Measurements from ENCODE around the gene DNAH14. TPM values are rescaled to one million over a fixed set of nuclear protein-coding genes. Genes with fewer than 3 reads are reported as not detected.

The DNAH14 gene
- polyA plus RNA-seq, 2 of the 4 experiments (the other 2 are of a cell fraction), result 15.9 to 35.8 TPM

DNA sequence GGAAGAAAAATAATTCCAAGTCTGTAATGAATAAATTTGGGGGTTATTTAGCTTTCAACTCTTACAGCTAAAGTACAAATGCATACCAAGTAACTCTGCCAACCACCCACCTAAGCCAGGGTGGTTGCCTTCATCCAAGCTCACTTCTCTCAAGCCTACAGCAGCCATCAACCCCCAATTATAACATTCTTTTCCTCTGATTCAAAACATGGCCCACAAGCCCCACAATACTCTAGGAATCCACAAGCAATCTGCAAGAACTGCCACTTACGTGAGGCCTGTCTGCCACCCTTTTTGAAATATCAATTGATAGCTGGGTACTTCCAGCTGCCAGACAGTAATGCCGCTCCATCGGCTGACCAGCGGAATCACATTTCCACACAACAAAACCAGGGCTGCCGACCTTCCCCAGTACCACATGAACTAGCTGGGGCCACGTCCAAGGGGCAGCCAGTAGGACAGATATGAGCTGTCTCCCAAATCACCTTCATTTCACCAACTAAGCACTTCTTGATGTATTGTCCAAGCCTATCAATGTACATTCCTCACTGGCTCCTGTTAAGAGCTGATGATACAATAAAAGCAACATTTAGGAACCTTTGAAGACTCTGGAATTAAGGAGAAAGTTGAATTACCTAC lies 495.2 kb downstream of the DNAH14 start:
- no peak for TF ChIP-seq MAZ (IDR thresholded peaks at IDR 0.05; ENCODE audit: borderline replicate concordance, low read depth, low read length)
- peak; percentile 15 for TF ChIP-seq MAFK (IDR thresholded peaks at IDR 0.05; ENCODE audit: partially characterized antibody)
- POLR2A ChIA-PET, result interaction anchor here (0.7 kb wide), 1 partner anchor 34 kb away, joined by 3 read pairs; no protein-coding TSS in a partner anchor
- Histone ChIP-seq H3K4me1 (peaks cover 49% of the 10 kb centered on the region), H3K4me3 (no peak overlapping the region), H3K4me2 (peak overlapping the region; percentile 97), H3K9me3 (no peaks in the 10 kb centered on the region), H3K27ac (peak overlapping the region in 1 of 2 experiments; percentile 25; a peak in 1 of 6 replicates)
- CTCF ChIA-PET, result interaction anchor here (0.6 to 1.3 kb wide), 4 partner anchors 9 to 486 kb away, joined by 3 to 5 read pairs (median 4); no protein-coding TSS in a partner anchor
- FAIRE-seq, result no peak
- ATAC-seq, result no peak
- WGBS (ENCODE audit: missing lambda C conversion rate), result 89% methylated on average over 6 of the region's 6 CpGs
- no peak for DNase-seq (ENCODE audit: low read depth in 1 of 2, low spot score in 1 of 2)

DNA sequence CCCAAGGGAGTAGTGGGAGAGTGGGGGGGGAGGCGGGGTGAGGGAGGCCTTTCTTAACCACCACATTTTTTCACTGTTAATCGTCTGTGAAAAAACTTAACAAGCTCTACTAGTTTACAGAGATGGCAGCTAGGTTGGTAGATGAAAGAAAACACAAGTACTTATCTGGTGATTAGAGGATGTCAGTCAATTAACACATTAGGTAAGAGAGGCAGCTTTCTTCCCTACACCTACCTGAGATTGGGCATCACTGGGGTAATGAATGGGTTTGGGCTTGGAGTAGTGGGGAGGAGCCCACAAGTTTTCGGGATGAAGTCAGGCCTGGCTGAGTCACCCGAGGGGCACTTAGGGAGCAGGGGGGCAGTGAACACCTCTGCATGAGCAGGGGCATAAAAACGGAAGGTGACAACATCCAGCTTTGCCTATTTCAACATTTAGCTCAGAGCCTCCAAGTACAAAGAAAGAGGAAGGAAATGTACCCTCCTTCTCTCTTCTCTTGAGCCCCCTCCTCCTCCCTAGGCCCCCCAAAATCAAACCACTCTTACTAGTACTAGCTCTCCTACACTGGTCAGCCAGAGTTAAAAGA lies 495.8 kb downstream of the DNAH14 start:
- peak overlapping the region; percentile 97 for H3K4me2 ChIP-seq
- H3K27ac ChIP-seq, result peak overlapping the region in 1 of 2 experiments; percentile 25; a peak in 1 of 6 replicates
- H3K4me3 ChIP-seq, result no peak overlapping the region
- ChIA-PET CTCF (interaction anchor here (0.6 to 1.6 kb wide), 4 partner anchors 9 to 486 kb away, joined by 3 to 5 read pairs (median 3); no protein-coding TSS in a partner anchor), POLR2A (interaction anchor here (0.6 to 0.7 kb wide), 2 partner anchors 28 to 33 kb away, joined by 3 read pairs; no protein-coding TSS in a partner anchor)
- TF ChIP-seq CEBPB (IDR thresholded peaks at IDR 0.05) (no peak), FOSL2 (IDR thresholded peaks at IDR 0.05) (no peak), FOSL2 (CRISPR knock-in tag; IDR thresholded peaks at IDR 0.05) (0 out of 2 replicates have a peak, but pooled peaks have one; percentile 3)
- FAIRE-seq (no peak), DNase-seq (ENCODE audit: low read depth in 1 of 2, low spot score in 1 of 2) (no peak), ATAC-seq (no peak)
- H3K4me1 ChIP-seq, result peaks cover 49% of the 10 kb centered on the region
- H3K9me3 ChIP-seq, result no peaks in the 10 kb centered on the region
- 48% methylated on average over 5 of the region's 5 CpGs for WGBS (ENCODE audit: missing lambda C conversion rate)

DNA sequence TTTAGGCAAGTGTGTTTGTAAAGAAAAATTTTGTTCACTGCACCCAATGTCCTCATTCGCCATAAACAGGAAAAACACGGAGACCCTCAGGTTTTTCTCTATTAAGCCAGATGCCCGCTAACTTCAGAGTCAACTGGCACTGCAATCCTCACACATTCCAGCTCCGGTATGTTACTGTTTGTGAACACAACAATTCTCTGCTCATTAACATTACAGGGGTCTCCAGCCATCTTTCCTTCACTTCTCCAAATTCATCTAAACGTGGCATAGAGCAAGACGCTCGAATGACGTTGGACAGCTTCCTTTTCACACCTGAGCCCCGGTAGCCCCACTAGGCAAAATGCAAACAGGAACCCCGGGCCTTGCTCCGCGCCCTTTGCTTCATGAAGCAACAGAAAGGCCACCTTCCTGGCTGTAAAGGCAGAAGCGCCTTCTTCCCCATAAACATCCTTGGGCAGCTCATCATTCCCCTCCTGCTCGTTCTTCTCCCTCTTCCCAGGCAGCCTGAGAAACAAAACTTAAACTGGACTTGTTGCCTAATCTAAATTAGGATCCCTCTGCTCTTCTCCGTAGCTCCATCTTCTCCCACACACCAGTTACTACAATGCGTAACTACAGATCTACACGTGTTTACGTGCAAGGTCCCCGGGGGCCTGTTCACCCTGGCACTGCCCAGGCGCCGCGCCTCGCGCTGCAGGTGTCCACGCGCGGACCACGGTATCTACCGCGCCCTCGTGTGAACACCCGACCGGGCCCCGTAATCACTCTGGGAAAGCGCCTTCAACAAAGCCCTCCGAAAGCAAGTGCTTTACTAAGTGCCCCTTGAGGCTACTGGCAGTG lies 497.1 kb downstream of the DNAH14 start:
- Histone ChIP-seq H3K9me3 (no peaks in the 10 kb centered on the region), H3K27ac (peak overlapping the region; percentile 96 to 98), H3K4me2 (peak overlapping the region; percentile 97), H3K4me1 (peaks cover 49% of the 10 kb centered on the region), H3K4me3 (peak overlapping the region; percentile 89)
- ChIA-PET POLR2A (interaction anchor here (0.5 kb wide), 1 partner anchor 497 kb away, joined by 4 read pairs; the partner anchor contains the start of gene PYCR2), CTCF (interaction anchor here (1.2 to 1.6 kb wide), 2 partner anchors 15 to 48 kb away, joined by 3 read pairs; no protein-coding TSS in a partner anchor)
- DNase-seq (ENCODE audit: low read depth in 1 of 2, low spot score in 1 of 2) (peak; percentile 26 to 30), ATAC-seq (peak; percentile 23 to 27), FAIRE-seq (no peak)
- TF ChIP-seq NFE2L2 (conservative IDR thresholded peaks at IDR 0.05; ENCODE audit: low read length) (no peak), KDM1A (IDR thresholded peaks at IDR 0.05; ENCODE audit: low read depth) (no peak), MAX (IDR thresholded peaks at IDR 0.05) (peak; percentile 77), ZSCAN20 (CRISPR knock-in tag; IDR thresholded peaks at IDR 0.05) (no peak), CEBPB (IDR thresholded peaks at IDR 0.05) (0 out of 4 replicates have a peak, but pooled peaks of 1 of the 2 experiments have one; percentile 18), RNF2 (IDR thresholded peaks at IDR 0.05; ENCODE audit: borderline replicate concordance, low read depth) (no peak), E2F6 (IDR thresholded peaks at IDR 0.05; ENCODE audit: borderline replicate concordance, low read depth) (peak; percentile 43; the same call in 1 of the 2 replicates)
- WGBS (ENCODE audit: missing lambda C conversion rate), result 14% methylated on average over 30 of the region's 36 CpGs

GRCh38 chr1:225427235-225428067 lies 498.0 kb downstream of the DNAH14 start, which contains the start of gene LBR:
Gene LBR (minus strand): TSS chr1:225428038. CDS start chr1:225424075, 3,963 bp downstream.
- POLR2A ChIA-PET, result interaction anchor here (0.5 to 1.9 kb wide), 4 partner anchors 17 to 635 kb away, joined by 3 to 4 read pairs (median 4); partner anchors contain the start of genes H3-3A and PYCR2
- H3K4me2 ChIP-seq, result peak within 1 kb of the TSS; percentile 97
- peak within 1 kb of the TSS; percentile 96 to 98 for H3K27ac ChIP-seq
- no peak for FAIRE-seq
- peak; percentile 64 for ATAC-seq
- peaks cover 48% of the 10 kb centered on the region for H3K4me1 ChIP-seq
- WGBS (ENCODE audit: missing lambda C conversion rate), result 2% methylated on average over 34 of the region's 94 CpGs
- DNase-seq (ENCODE audit: low read depth in 1 of 2, low spot score in 1 of 2), result no peak
- H3K4me3 ChIP-seq, result peak within 1 kb of the TSS; percentile 89
- CTCF ChIA-PET, result interaction anchor here (0.6 to 1.4 kb wide), 5 partner anchors 14 to 47 kb away, joined by 3 to 5 read pairs (median 3); no protein-coding TSS in a partner anchor
- no peaks in the 10 kb centered on the region for H3K9me3 ChIP-seq
- TF ChIP-seq HOXA7 (CRISPR knock-in tag; IDR thresholded peaks at IDR 0.05) (no peak), MAX (IDR thresholded peaks at IDR 0.05) (0 out of 2 replicates have a peak, but pooled peaks have one; percentile 28), PHF8 (IDR thresholded peaks at IDR 0.05; ENCODE audit: borderline replicate concordance, low read depth) (peak; percentile 80), E2F6 (IDR thresholded peaks at IDR 0.05; ENCODE audit: borderline replicate concordance, low read depth) (peak; percentile 19; the same call in 1 of the 2 replicates)

Data from A549 (cell line).